HepG2 (cell line): Measurements from ENCODE around the gene LEP. TPM values are rescaled to one million over a fixed set of nuclear protein-coding genes. Genes with fewer than 3 reads are reported as not detected.

Experiments
- ATAC-seq: fragments of 200-7000 bp; cut with Tn5 transposase; 3 replicates; pipeline ENCODE4 v1.9.1; 2020; ENCODE audit warnings: mild to moderate bottlenecking, moderate library complexity
- BruUV-seq: library from RNA; stranded (reverse); fragments of 400-500 nt; replicated peaks from 2 replicates; lab custom pipeline; 2021; lab: Mats Ljungman, UMichigan
- CTCF ChIA-PET: fragments of 300-600 bp; formaldehyde crosslinking; extraction: SDS; loops from one replicate; lab custom pipeline; 2021; ENCODE audit warnings: low total read pairs, inconsistent platforms, low intra/inter-chr PET ratio; lab: Yijun Ruan, JAX
- POLR2A ChIA-PET: fragments of 350-600 bp; sonication (Branson Sonifier 250); formaldehyde crosslinking; loops from one replicate; lab custom pipeline; 2020; ENCODE audit warnings: antibody characterized with exemption, inconsistent platforms; lab: Yijun Ruan, JAX
- DNase-seq: peaks from one replicate; pipeline ENCODE4 v3.0.0-alpha.2; 2015; ENCODE audit warnings: low spot score
- FAIRE-seq: peaks from 3 replicates; lab custom pipeline; 2011; peaks lifted over from hg19 to GRCh38; lab: Jason Lieb, UNC
- H2AFZ ChIP-seq: one replicate; pipeline ENCODE4 v1.6.1; 2011; ENCODE audit warnings: low read length, inconsistent platforms
- H3K27ac ChIP-seq: fragments of 300-600 bp; 3 replicates; pipeline ENCODE4 v1.8.0; 2011; ENCODE audit warnings: mixed run types, mild to moderate bottlenecking, mixed read lengths, low read length, inconsistent platforms; ENCODE audit not compliant: insufficient read depth; ENCODE audit errors: extremely low read length
- H3K27me3 ChIP-seq, 2 experiments: fragments of 200-600 bp in 1 of 2; 2 replicates in 1 of 2; 3 replicates in 1 of 2; pipeline versions ENCODE4 v1.6.0 to v1.8.0; 2011; ENCODE audit warnings: low read length in 2 of 2, mild to moderate bottlenecking in 2 of 2, moderate library complexity in 2 of 2, inconsistent platforms in 1 of 2; ENCODE audit not compliant: insufficient read depth in 2 of 2, control insufficient read depth in 1 of 2
- H3K36me3 ChIP-seq, 2 experiments: fragments of 200-600 bp in 1 of 2; replicated peaks in 1 of 2; 2 replicates in 1 of 2; 3 replicates in 1 of 2; pipeline versions ENCODE4 v1.5.1 to v1.8.0; 2011; ENCODE audit warnings: low read length in 2 of 2, inconsistent platforms in 1 of 2; ENCODE audit not compliant: insufficient read depth in 2 of 2, control insufficient read depth in 1 of 2
- H3K4me1 ChIP-seq: 2 replicates; pipeline ENCODE4 v1.5.1; 2012; ENCODE audit warnings: low read length, inconsistent platforms; ENCODE audit not compliant: insufficient read depth
- H3K4me2 ChIP-seq: 2 replicates; pipeline ENCODE4 v1.6.0; 2011; ENCODE audit warnings: low read depth, low read length, inconsistent platforms
- H3K4me3 ChIP-seq, 3 experiments: fragments of 200-600 bp in 1 of 3; sonication (generic), shearing (Covaris generic) in 1 of 3; replicated peaks in 1 of 3; 2 replicates each; pipeline ENCODE4 v1.5.1; 2011 to 2016; ENCODE audit warnings: low read length in 3 of 3, inconsistent platforms in 2 of 3, low read depth in 2 of 3, mild to moderate bottlenecking in 2 of 3, control low read depth in 1 of 3, mixed read lengths in 1 of 3; ENCODE audit not compliant: insufficient read depth in 1 of 3
- H3K79me2 ChIP-seq: one replicate; pipeline ENCODE4 v1.6.1; 2011; ENCODE audit warnings: low read length, inconsistent platforms; ENCODE audit not compliant: insufficient read depth
- H3K9ac ChIP-seq: 2 replicates; pipeline ENCODE4 v1.6.0; 2011; ENCODE audit warnings: mild to moderate bottlenecking, low read depth, low read length, inconsistent platforms; ENCODE audit not compliant: insufficient read depth
- H3K9me3 ChIP-seq: 2 replicates; pipeline ENCODE4 v1.5.1; 2012; ENCODE audit warnings: mild to moderate bottlenecking, low read length
- H4K20me1 ChIP-seq: 2 replicates; pipeline ENCODE4 v1.6.0; 2011; ENCODE audit warnings: inconsistent platforms, mild to moderate bottlenecking, low read length, moderate library complexity; ENCODE audit not compliant: insufficient read depth
- CREB1 ChIP-seq, 2 experiments: fragments of 450-650 bp in 1 of 2; IDR thresholded peaks; 2 replicates each; pipeline ENCODE4 v1.6.1; 2016 to 2017; ENCODE audit warnings: control low read depth in 1 of 2, mild to moderate bottlenecking in 1 of 2, missing compliant biosample characterization in 1 of 2, missing genetic modification characterization in 1 of 2
- KLF11 ChIP-seq: IDR thresholded peaks from 2 replicates; pipeline ENCODE4 v1.6.1; 2016; ENCODE audit warnings: missing compliant biosample characterization
- KLF13 ChIP-seq: sonication (generic); formaldehyde crosslinking; IDR thresholded peaks from 2 replicates; pipeline ENCODE4 v1.4.0; 2020; ENCODE audit warnings: mild to moderate bottlenecking, missing genetic modification reagents
- MBNL3 ChIP-seq: fragments of 250-450 bp; sonication (Bioruptor Pico); conservative IDR thresholded peaks from 2 replicates; pipeline ENCODE4 v1.8.0; 2022; ENCODE audit warnings: mild to moderate bottlenecking, inconsistent platforms
- NFRKB ChIP-seq: fragments of 450-650 bp; IDR thresholded peaks from 2 replicates; pipeline ENCODE4 v1.6.1; 2017
- RBM22 ChIP-seq: fragments of 200-400 bp; formaldehyde crosslinking; optimal IDR thresholded peaks from 2 replicates; pipeline ENCODE3; 2017; ENCODE audit warnings: mild to moderate bottlenecking, low read length, moderate library complexity
- TEAD3 ChIP-seq: optimal IDR thresholded peaks from 2 replicates; pipeline ENCODE3; 2016; ENCODE audit warnings: borderline replicate concordance
- U2AF1 ChIP-seq: fragments of 200-400 bp; formaldehyde crosslinking; optimal IDR thresholded peaks from 2 replicates; pipeline ENCODE3; 2017; ENCODE audit warnings: mild to moderate bottlenecking, low read depth, low read length
- XRCC5 ChIP-seq: fragments of 200-400 bp; formaldehyde crosslinking; optimal IDR thresholded peaks from 2 replicates; pipeline ENCODE3; 2017; ENCODE audit warnings: mild to moderate bottlenecking, low read length
- ZNF773 ChIP-seq: sonication (generic); formaldehyde crosslinking; IDR thresholded peaks from 2 replicates; pipeline ENCODE4 v1.4.0; 2020; ENCODE audit warnings: missing genetic modification reagents, borderline replicate concordance
- ZSCAN30 ChIP-seq: sonication (generic); formaldehyde crosslinking; IDR thresholded peaks from 2 replicates; pipeline ENCODE4 v1.5.0; 2020; ENCODE audit warnings: mild to moderate bottlenecking, missing genetic modification reagents
- WGBS: methylation state at CpG from one replicate; pipeline ENCODE4 v1.1.6; 2017; ENCODE audit warnings: low lambda C conversion rate; 5-methylcytosine and 5-hydroxymethylcytosine counted together
- in situ Hi-C: cut with HindIII; loops from 2 replicates; pipeline ENCODE4 v1.10.0; 2017; ENCODE audit warnings: low pct_unique_long_range_greater_than_20kb; ENCODE audit not compliant: extremely low pct_ligation_motif_present
- intact Hi-C: fragments of 100-400 bp; cut with micrococcal nuclease; formaldehyde crosslinking; loops from one replicate; pipeline ENCODE4 v1.10.0; 2022; ENCODE audit not compliant: unreplicated experiment
- polyA plus RNA-seq, 8 experiments: library from polyadenylated mRNA; depleted of rRNA in 3 of 8; stranded (reverse) in 7 of 8; unstranded in 1 of 8; fragments of >200 nt; fragmentation: Illumina TruSeq in 4 of 8; extraction: Trizol in 4 of 8; gene quantifications; 2 replicates each; pipeline versions ENCODE4 v1.2.1 to v1.2.3, GENCODE V29; 2011 to 2016; ENCODE audit warnings: low read depth in 4 of 8, missing spikeins in 1 of 8, mixed read lengths in 1 of 8; ENCODE audit not compliant: insufficient read depth in 1 of 8
- total RNA-seq, 5 experiments: library from RNA; depleted of rRNA; stranded (reverse); fragments of >200 nt; fragmentation: Illumina TruSeq; extraction: Trizol; gene quantifications; 2 replicates each; pipeline ENCODE4 v1.2.3, GENCODE V29; 2016; ENCODE audit warnings: low read depth in 1 of 5

Gene LEP
- total and polyA plus RNA-seq, 2 of the 13 experiments (the other 11 are each of a cell fraction or from before 2014, with no cell fraction given): 0.05 TPM; not detected in 1

GRCh38 chr7:128215739-128216138, 25.3 kb upstream of the LEP start:
- Histone ChIP-seq H2AFZ (no peak overlapping the region), H3K27ac (no peak overlapping the region), H3K4me1 (0 out of 2 replicates have a peak, but pooled peaks cover 11% of the 10 kb centered on the region), H3K4me2 (no peak overlapping the region), H3K36me3 (no peaks in the 10 kb centered on the region), H3K79me2 (no peaks in the 10 kb centered on the region), H3K4me3 (no peak overlapping the region), H4K20me1 (no peaks in the 10 kb centered on the region), H3K9ac (no peak overlapping the region), H3K9me3 (no peaks in the 10 kb centered on the region), H3K27me3 (peaks cover 2 to 62% of the 10 kb centered on the region in 2 experiments; a peak in 4 of 5 replicates)
- WGBS: 22% methylated on average over 1 of the region's 1 CpG
- no peak for TF ChIP-seq KLF13 (CRISPR knock-in tag)
- TF ChIP-seq MBNL3 (CRISPR knock-in tag): no peak
- TF ChIP-seq XRCC5: no peak
- TF ChIP-seq KLF11 (CRISPR knock-in tag): no peak
- no peak for TF ChIP-seq RBM22
- TF ChIP-seq ZNF773 (CRISPR knock-in tag): no peak
- TF ChIP-seq ZSCAN30 (CRISPR knock-in tag): no peak
- no peak for TF ChIP-seq CREB1 (IDR thresholded peaks at IDR 0.05)
- no peak for TF ChIP-seq CREB1 (CRISPR knock-in tag; IDR thresholded peaks at IDR 0.05)
- TF ChIP-seq NFRKB: no peak
- no peak for TF ChIP-seq TEAD3
- no peak for TF ChIP-seq U2AF1
- DNase-seq: no peak
- intact Hi-C loops (loop anchor here (10.0 kb wide), 1 partner anchor 711 kb away; no protein-coding TSS in a partner anchor), in situ Hi-C loops (no loop called here)
- no peak for ATAC-seq
- CTCF ChIA-PET: no interaction called here
- FAIRE-seq: no peak
- POLR2A ChIA-PET: no interaction called here
- BruUV-seq: no TSS peak
